ENCODE results near the gene PCDH9.

The PCDH9 gene

GRCh38 chr13:67231289-67232000 is 1.3 kb upstream of the PCDH9 start:
- peak overlapping the region; percentile 85 for H3K4me3 ChIP-seq (ENCODE audit: low read depth, low read length)
- in situ Hi-C loops (cut with HindIII; ENCODE audit: low sequenced_read_pairs): no loop called here
- no peak for TF ChIP-seq CTCF (IDR thresholded peaks at IDR 0.05; ENCODE audit: low read depth, low read length)
- DNase-seq (ENCODE audit: low read depth, low spot score): no peak

DNA sequence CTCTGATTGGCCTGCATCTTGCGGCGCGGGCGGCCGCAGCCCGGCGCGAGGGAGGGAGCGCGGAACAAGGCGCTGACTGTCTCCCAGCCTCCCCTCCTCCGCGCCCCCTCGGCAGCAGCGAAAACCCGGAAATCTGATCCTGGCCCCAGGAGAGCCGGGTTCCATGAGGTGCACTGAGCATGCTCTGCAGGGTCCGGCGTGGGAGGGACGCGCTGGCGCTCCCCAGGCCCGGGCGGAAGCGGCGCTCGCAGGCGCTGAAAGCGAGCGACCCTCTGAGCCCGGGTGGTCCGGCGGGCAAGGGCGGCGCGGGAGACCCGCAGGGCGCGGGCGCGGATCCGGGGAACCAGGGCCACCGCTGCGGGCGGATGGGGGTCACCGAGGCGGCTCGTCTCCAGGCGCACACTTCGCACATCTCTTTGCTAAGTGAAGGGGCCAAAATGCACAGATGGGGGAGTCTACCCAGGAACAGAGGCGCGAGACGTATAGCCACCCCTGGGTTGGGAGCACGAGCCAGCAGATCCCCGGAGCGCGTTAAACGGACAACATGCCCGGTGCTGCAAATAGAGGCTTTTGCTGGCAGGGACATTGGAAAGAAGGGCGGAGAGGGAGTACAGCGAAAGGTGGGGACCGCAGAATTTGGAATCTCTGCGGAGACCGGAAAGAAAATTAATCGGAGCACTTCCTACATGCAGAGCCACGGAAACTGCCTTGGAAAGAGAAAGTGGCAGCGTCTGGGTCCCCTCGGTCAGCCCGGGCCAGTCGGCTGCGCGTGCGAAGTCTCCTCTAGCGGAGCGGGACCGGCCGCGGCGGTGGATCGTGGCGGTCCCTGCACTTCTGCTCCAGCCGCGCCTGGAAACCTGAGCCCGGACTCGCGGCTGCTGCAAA is 510 bp upstream of the PCDH9 start:
- H3K4me3 ChIP-seq (ENCODE audit: low read depth, low read length): peak overlapping the region; percentile 85
- no peak for TF ChIP-seq CTCF (IDR thresholded peaks at IDR 0.05; ENCODE audit: low read depth, low read length)
- in situ Hi-C loops (cut with HindIII; ENCODE audit: low sequenced_read_pairs): no loop called here
- peak; percentile 99 for DNase-seq (ENCODE audit: low read depth, low spot score)

- no peak for TF ChIP-seq CTCF (IDR thresholded peaks at IDR 0.05; ENCODE audit: low read depth, low read length)
- H3K4me3 ChIP-seq (ENCODE audit: low read depth, low read length): peak overlapping the region; percentile 80
- in situ Hi-C loops (cut with HindIII; ENCODE audit: low sequenced_read_pairs): no loop called here
- peak; percentile 33 for DNase-seq (ENCODE audit: low read depth, low spot score)
Measured at GRCh38 chr13:67228916-67229315, 1.2 kb downstream of the PCDH9 start.

- no peak for TF ChIP-seq CTCF (IDR thresholded peaks at IDR 0.05; ENCODE audit: low read depth, low read length)
- peak overlapping the region; percentile 80 for H3K4me3 ChIP-seq (ENCODE audit: low read depth, low read length)
- DNase-seq (ENCODE audit: low read depth, low spot score): no peak
- in situ Hi-C loops (cut with HindIII; ENCODE audit: low sequenced_read_pairs): no loop called here
Measured at GRCh38 chr13:67228031-67228430, 2.1 kb downstream of the PCDH9 start.

DNA sequence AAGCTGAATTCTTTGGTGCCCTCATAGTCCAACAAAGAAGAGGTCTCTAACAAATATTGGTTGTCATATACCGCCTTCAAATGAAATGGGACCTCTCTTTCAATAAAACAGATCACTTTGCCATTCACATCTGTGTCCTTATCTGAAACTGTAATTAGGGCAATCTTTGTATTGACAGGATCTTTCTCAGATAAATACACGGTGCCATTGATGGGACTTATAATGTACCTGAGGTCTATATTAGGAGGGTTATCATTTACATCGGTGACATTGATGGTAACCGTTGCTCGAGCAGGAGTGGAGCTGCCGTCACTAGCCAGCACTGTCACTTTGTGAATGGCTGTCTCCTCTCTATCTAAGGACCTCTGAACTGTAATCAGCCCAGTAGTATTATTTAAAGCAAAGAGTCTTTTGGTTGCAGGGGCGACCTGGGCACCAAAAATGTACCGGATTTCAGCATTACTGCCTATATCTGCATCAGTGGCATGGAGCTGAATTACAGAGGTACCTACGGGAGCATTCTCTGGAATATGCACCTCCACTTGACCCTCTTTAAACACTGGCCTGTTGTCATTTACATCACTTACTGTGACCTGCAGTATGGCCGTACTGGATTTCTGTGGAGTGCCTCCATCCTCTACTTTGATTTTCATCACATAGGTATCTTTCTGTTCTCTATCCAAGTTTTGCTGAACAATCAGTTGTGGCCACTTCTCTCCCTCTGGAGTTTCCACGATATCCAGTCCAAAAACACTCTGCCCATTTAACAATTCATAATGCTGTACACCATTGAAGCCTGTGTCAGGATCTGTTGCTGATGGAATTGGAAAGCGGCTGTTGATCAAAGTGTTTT is 2.8 kb downstream of the PCDH9 start:
- DNase-seq (ENCODE audit: low read depth, low spot score): no peak
- peak overlapping the region; percentile 80 for H3K4me3 ChIP-seq (ENCODE audit: low read depth, low read length)
- no peak for TF ChIP-seq CTCF (IDR thresholded peaks at IDR 0.05; ENCODE audit: low read depth, low read length)
- in situ Hi-C loops (cut with HindIII; ENCODE audit: low sequenced_read_pairs): no loop called here

GRCh38 chr13:67226696-67227095 is 3.4 kb downstream of the PCDH9 start:
- in situ Hi-C loops (cut with HindIII; ENCODE audit: low sequenced_read_pairs): no loop called here
- no peak overlapping the region for H3K4me3 ChIP-seq (ENCODE audit: low read depth, low read length)
- TF ChIP-seq CTCF (IDR thresholded peaks at IDR 0.05; ENCODE audit: low read depth, low read length): no peak
- no peak for DNase-seq (ENCODE audit: low read depth, low spot score)

All from astrocyte of the spinal cord (primary cell).